Esophagus (tissue), 2 donors: ENCODE measurements around the gene YPEL2. TPM values are rescaled to one million over a fixed set of nuclear protein-coding genes. Genes with fewer than 3 reads are reported as not detected.

Source experiments
- H3K27ac ChIP-seq, 2 donors: one replicate each; pipeline ENCODE4 v1.5.1; 2013; ENCODE audit warnings: low read depth in 2 of 2, mild to moderate bottlenecking in 2 of 2, inconsistent platforms in 1 of 2, low read length in 1 of 2, moderate library complexity in 1 of 2
- H3K27me3 ChIP-seq, 2 donors: one replicate each; pipeline ENCODE4 v1.6.1; 2013; ENCODE audit warnings: low read length in 2 of 2, control low read depth in 1 of 2, mild to moderate bottlenecking in 1 of 2; ENCODE audit not compliant: insufficient read depth in 2 of 2, control insufficient read depth in 1 of 2
- H3K36me3 ChIP-seq, 2 donors: one replicate each; pipeline ENCODE4 v1.6.1; 2013; ENCODE audit warnings: low read length in 1 of 2; ENCODE audit not compliant: control insufficient read depth in 2 of 2, insufficient read depth in 2 of 2
- H3K4me1 ChIP-seq, 2 donors: one replicate each; pipeline ENCODE4 v1.6.1; 2013; ENCODE audit warnings: low read length in 1 of 2; ENCODE audit not compliant: control insufficient read depth in 2 of 2, insufficient read depth in 2 of 2
- H3K4me3 ChIP-seq, 2 donors: one replicate each; pipeline ENCODE4 v1.5.1; 2013; ENCODE audit warnings: low read length in 2 of 2, mild to moderate bottlenecking in 2 of 2, low read depth in 1 of 2, moderate library complexity in 1 of 2
- H3K9me3 ChIP-seq, 2 donors: one replicate each; pipeline ENCODE4 v1.6.1; 2013; ENCODE audit warnings: mild to moderate bottlenecking in 2 of 2, low read depth in 1 of 2, low read length in 1 of 2, moderate library complexity in 1 of 2; ENCODE audit not compliant: control insufficient read depth in 2 of 2, insufficient read depth in 1 of 2
- WGBS, 2 donors: extraction: QIAGEN DNeasy Blood & Tissue Kit; methylation state at CpG; one replicate each; pipeline ENCODE4 v1.1.7; 2013; 5-methylcytosine and 5-hydroxymethylcytosine counted together
- polyA plus RNA-seq, 2 donors: library from polyadenylated mRNA; stranded (reverse); fragments of 200-250 nt; gene quantifications; one replicate each; pipeline ENCODE4 v1.2.3, GENCODE V29; 2013
- donor health status: healthy with polysubstance abuse.
- donor health status: Bipolar disorder and iron deficiency.

YPEL2 gene
- polyA plus RNA-seq, 2 donors: 3.2 to 4.5 TPM

DNA sequence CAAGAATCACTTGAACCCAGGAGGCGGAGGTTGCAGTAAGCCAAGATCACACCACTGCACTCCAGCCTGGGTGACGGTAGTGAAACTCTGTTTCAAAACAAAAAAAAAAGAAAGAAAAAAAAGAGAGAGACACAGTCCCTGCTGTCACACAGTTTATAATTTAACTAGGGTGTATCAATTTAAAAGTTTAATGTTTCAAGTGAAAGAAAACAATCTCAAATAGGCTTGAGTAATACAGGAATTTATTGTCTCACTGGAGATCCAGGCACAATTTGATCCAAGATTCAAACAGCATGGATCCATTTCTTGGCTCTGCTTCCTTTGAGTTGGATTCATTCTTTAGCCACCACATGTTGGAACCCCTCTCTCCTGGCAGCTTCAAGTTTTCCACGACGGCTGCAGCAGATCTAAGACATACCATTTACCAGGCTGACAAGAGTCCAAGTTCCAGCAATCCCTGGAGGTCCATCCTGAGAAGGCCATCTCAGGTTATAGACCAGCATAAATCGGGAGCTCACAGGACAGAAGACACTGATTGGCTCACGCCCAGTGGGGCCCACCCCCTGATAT, 97.5 kb downstream of the YPEL2 start:
- H3K27me3 ChIP-seq: no peaks in the 10 kb centered on the region
- no peaks in the 10 kb centered on the region for H3K4me1 ChIP-seq
- H3K27ac ChIP-seq: peak overlapping the region in 1 of 2 donors; percentile 36
- no peaks in the 10 kb centered on the region for H3K36me3 ChIP-seq
- WGBS, 2 donors: 63% methylated on average over 6 of the region's 6 CpGs
- no peaks in the 10 kb centered on the region for H3K9me3 ChIP-seq
- H3K4me3 ChIP-seq: no peak overlapping the region

- Histone ChIP-seq H3K4me3 (no peak overlapping the region), H3K4me1 (no peaks in the 10 kb centered on the region), H3K27me3 (no peaks in the 10 kb centered on the region), H3K9me3 (no peaks in the 10 kb centered on the region), H3K27ac (no peak overlapping the region), H3K36me3 (no peaks in the 10 kb centered on the region)
These were observed 100.1 kb downstream of the YPEL2 start for GRCh38 chr17:59431601-59432000.

DNA sequence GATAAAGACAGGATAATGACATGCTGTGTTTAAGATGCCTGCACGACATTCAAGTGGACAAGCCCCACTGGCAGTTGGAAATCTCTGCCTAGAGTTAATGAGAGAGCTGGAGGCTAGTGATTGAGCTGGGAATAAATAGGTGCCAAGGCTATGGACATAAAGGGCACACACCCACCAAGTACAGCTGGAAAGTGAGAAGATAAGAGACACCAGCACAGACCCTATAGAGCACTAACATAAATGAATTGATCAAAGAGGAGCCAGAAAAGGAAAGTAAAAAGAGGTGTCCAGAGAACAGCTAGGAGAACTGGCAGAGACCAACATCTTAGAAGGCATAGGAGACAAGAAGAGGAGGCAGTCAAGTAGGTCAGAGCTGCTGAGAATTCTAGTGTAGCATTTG, 101.2 kb downstream of the YPEL2 start:
- no peak overlapping the region for H3K27ac ChIP-seq
- H3K36me3 ChIP-seq: no peaks in the 10 kb centered on the region
- H3K4me3 ChIP-seq: no peak overlapping the region
- H3K4me1 ChIP-seq: no peaks in the 10 kb centered on the region
- no peaks in the 10 kb centered on the region for H3K9me3 ChIP-seq
- no peaks in the 10 kb centered on the region for H3K27me3 ChIP-seq
- 83 to 88% methylated on average over 1 of the region's 1 CpG for WGBS, 2 donors

DNA sequence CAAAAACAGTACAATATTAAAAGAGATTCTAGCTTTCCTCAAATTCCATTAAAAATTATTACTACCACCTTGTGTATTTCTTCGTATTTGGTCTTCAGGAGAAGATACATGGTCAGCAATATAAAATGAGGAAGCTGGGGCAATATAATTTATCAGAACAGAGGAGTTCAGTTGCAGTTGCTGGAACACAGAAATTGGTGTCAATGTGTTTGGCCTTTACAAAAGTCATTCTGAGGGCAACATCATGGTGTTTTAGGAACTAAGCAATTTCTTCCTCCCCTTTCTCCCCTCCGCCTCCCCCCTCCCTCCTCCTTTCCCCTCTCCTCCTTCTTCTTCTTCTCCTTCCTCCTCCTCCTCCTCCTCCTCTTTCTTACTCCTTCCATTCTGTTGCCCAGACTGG, 102.1 kb downstream of the YPEL2 start:
- H3K4me3 ChIP-seq: no peak overlapping the region
- no peaks in the 10 kb centered on the region for H3K27me3 ChIP-seq
- H3K4me1 ChIP-seq: no peaks in the 10 kb centered on the region
- H3K27ac ChIP-seq: no peak overlapping the region
- no peaks in the 10 kb centered on the region for H3K9me3 ChIP-seq
- WGBS, 2 donors: 84 to 86% methylated on average over 2 of the region's 2 CpGs
- no peaks in the 10 kb centered on the region for H3K36me3 ChIP-seq

GRCh38 chr17:59434429-59434828, 103.0 kb downstream of the YPEL2 start:
- H3K27me3 ChIP-seq: no peaks in the 10 kb centered on the region
- H3K36me3 ChIP-seq: no peaks in the 10 kb centered on the region
- no peaks in the 10 kb centered on the region for H3K4me1 ChIP-seq
- H3K4me3 ChIP-seq: no peak overlapping the region
- H3K9me3 ChIP-seq: no peaks in the 10 kb centered on the region
- 80 to 83% methylated on average over 3 of the region's 3 CpGs for WGBS, 2 donors
- no peak overlapping the region for H3K27ac ChIP-seq

- Histone ChIP-seq H3K4me1 (no peaks in the 10 kb centered on the region), H3K4me3 (no peak overlapping the region), H3K9me3 (no peaks in the 10 kb centered on the region), H3K27ac (no peak overlapping the region), H3K27me3 (no peaks in the 10 kb centered on the region), H3K36me3 (no peaks in the 10 kb centered on the region)
- WGBS, 2 donors: 10 to 23% methylated on average over 2 of the region's 2 CpGs
These were observed 103.8 kb downstream of the YPEL2 start for GRCh38 chr17:59435238-59435637.

DNA sequence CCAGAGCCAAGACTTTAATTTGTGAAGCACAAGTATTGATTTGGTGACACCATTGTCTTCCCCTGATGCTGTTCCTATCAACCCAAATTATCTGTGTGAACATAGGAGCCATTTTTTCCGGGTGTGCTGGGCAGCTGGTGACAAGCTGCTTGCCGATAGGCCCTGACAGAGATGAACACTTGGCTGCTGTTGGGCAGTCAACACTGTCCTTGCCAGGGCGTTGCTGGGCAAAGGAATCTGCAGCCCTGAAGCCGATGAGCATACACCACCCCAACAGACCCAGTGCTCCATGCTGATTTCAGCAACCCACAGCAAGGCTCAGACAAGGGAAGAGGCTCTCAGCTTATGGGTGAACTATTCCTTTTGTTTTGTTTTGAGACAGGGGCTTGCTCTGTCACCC, 105.4 kb downstream of the YPEL2 start:
- no peak overlapping the region for H3K27ac ChIP-seq
- H3K27me3 ChIP-seq: no peaks in the 10 kb centered on the region
- no peaks in the 10 kb centered on the region for H3K4me1 ChIP-seq
- no peaks in the 10 kb centered on the region for H3K9me3 ChIP-seq
- no peak overlapping the region for H3K4me3 ChIP-seq
- no peaks in the 10 kb centered on the region for H3K36me3 ChIP-seq
- WGBS, 2 donors: 87 to 88% methylated on average over 4 of the region's 4 CpGs

- 68 to 74% methylated on average over 12 of the region's 12 CpGs for WGBS, 2 donors
- Histone ChIP-seq H3K27me3 (no peaks in the 10 kb centered on the region), H3K4me3 (no peak overlapping the region), H3K36me3 (no peaks in the 10 kb centered on the region), H3K4me1 (no peaks in the 10 kb centered on the region), H3K9me3 (no peaks in the 10 kb centered on the region), H3K27ac (no peak overlapping the region)
These were observed 106.4 kb downstream of the YPEL2 start for GRCh38 chr17:59437791-59438281.

- H3K27ac ChIP-seq: no peak overlapping the region
- H3K9me3 ChIP-seq: no peaks in the 10 kb centered on the region
- H3K36me3 ChIP-seq: no peaks in the 10 kb centered on the region
- H3K4me3 ChIP-seq: no peak overlapping the region
- H3K4me1 ChIP-seq: no peaks in the 10 kb centered on the region
- 79 to 87% methylated on average over 4 of the region's 4 CpGs for WGBS, 2 donors
- H3K27me3 ChIP-seq: no peaks in the 10 kb centered on the region
These were observed 107.8 kb downstream of the YPEL2 start for GRCh38 chr17:59439262-59439661.

DNA sequence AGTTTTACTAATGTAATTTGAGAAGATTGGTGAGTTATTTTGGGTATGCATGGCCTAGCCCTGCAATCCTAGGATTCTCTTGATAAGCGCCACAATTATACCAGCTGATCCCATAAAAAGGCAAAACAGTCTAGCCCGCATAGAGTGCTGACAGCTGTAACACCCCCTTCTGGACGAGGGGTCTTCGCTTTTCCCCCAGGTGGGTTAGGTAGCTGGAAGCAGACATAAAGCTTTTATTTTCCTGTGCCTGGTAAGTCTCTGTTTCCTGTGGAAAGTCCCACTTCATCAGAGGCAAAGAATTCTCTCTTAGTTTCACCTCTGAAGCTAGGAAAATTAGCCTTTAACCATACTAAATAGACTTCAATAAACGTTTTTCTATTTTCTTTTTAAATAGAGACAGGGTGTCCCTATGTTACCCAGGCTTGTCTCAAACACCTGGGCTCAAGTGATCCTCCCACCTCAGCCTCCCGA, 108.3 kb downstream of the YPEL2 start:
- no peaks in the 10 kb centered on the region for H3K4me1 ChIP-seq
- no peaks in the 10 kb centered on the region for H3K9me3 ChIP-seq
- no peaks in the 10 kb centered on the region for H3K36me3 ChIP-seq
- 60 to 67% methylated on average over 6 of the region's 6 CpGs for WGBS, 2 donors
- H3K4me3 ChIP-seq: no peak overlapping the region
- peak overlapping the region; percentile 6 to 33 for H3K27ac ChIP-seq
- no peaks in the 10 kb centered on the region for H3K27me3 ChIP-seq
